SHP77 (cell line): ENCODE data around the gene SOX9.
"Not testable (repeated sequence)": the region's sequence is repeated elsewhere in the genome, so short reads cannot be mapped to it uniquely, and the experiment has no call there.

ENCODE experiments used
- DNase-seq, 2 experiments: peaks; one replicate each; lab custom pipeline; 2025; lab: John Stamatoyannopoulos, UW

SOX9 gene

DNA sequence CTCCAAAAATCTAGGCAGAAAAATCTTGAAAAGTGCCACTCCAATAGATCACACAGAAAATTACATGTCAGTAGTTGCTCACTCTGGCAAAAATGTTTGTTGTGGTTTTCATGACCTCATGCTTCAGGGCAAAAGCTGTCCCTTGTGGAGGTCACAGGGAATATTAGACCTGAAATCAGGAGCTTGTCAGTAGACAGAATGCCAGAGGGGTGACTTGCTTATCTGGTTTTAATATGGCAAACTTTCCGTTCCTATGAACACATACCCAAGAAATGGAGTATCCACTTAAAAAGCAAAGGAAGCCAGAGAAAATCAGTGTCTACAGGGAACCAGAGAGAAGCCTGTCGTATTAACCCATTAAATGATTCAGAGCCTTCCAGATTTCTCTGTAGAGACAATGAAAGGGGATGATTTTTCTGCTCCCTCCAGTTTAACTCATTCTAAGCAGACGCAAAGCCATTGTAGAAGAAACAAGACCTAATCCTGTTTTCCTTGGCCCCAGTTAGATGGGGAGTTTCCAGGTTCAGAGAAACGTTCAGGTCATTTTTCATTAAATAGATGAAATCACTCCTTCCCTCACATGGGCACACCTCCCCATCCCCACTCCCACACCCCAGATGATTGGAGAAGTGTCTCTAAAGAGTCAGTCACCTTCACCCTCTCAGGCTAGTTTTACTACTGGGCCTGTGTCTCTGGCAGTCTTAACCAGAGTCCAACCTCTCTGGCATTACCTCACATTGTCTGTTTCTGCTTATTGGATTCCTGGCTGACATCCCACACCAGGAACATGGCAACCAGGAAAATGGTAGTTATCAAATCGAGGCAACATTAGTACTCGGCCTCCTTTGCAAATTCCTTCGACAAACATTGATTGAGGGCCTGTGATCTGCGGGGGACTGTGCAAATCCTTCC, 6.0 kb downstream of the SOX9 start:
- DNase-seq = no peak

DNA sequence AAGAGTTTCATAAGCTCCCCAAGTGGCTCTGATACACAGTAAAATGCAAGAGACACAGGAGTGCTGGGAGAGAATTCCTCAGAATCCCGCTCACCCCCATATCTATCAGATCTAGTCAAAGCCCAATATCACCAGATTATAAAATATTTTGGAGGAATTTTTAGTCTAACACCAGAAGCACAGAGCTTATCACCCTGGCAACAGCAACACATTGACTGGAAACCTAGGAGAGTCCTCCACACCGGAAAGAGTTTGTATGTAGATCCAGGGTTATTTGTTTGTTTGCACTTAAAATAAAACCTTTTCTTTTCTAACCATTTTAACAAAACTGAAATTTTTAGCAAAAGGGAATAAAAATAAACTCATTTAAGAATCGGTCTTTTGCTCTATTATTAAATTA, 7.2 kb downstream of the SOX9 start:
- no peak for DNase-seq

- no peak for DNase-seq
Measured at GRCh38 chr17:72134608-72135394, 14.0 kb downstream of the SOX9 start.

GRCh38 chr17:72135546-72136325, 14.9 kb downstream of the SOX9 start:
- no peak for DNase-seq

DNA sequence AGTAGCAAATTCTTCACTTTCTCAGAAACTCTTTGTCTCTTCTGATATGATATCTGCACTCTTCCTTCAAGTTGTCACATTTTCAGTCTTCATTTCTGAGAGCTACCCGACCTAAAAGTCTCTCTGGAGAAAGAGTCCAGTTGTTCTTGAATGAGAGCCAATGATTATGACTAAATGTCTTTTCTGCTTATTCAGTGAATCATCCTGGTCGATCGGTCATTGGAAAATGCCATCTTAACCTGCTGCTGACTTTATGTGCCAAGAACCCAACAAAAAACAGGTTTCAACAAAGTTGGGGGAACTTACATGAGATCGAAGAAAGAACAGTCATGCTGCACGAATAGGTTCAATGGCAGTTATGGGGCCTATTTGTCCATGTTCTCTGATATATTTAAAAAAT, 15.9 kb downstream of the SOX9 start:
- DNase-seq = no peak

- no peak for DNase-seq
Measured at GRCh38 chr17:72137161-72137560, 16.3 kb downstream of the SOX9 start.

DNA sequence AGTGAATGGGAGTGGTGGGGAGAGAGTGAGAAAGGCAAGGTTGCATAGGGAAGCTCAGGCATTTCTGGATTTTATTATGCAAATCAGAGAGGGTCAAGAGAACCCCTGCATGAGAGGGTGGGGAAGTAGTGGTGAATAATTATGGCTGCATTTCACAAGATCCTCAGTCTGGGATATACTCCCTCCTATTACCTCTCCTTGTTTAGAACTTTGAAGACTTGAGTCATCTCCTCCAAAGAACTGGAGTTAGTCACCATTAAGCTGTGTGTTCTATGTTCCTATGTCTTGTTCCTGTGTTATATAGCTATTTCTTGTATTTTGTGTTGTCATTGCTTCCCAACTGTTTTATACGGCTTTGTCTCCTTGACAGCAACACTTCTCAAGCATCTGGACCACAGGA, 18.4 kb downstream of the SOX9 start:
- DNase-seq = no peak

- DNase-seq = no peak
Measured at GRCh38 chr17:72141336-72141735, 20.5 kb downstream of the SOX9 start.

DNA sequence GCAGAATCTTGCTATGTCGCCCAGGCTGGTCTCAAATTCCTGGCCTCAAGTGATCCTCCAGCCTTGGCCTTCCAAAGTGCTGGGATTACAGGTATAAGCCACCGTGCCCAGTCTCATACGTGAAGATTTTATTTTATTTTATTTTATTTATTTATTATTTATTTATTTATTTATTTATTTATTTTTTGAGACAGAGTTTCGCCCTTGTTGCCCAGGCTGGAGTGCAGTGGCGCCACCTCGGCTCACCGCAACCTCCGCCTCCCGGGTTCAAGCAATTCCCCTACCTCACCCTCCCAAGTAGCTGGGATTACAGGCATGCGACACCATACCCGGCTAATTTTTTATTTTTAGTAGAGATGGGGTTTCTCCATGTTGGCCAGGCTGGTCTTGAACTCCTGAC, 21.3 kb downstream of the SOX9 start:
- not testable (repeated sequence) for DNase-seq

GRCh38 chr17:72142614-72143013, 21.8 kb downstream of the SOX9 start:
- DNase-seq = no peak

GRCh38 chr17:72143245-72143644, 22.4 kb downstream of the SOX9 start:
- peak in 1 of 2 experiments; percentile 21 for DNase-seq

- no peak for DNase-seq
Measured at GRCh38 chr17:72144101-72144500, 23.3 kb downstream of the SOX9 start.

DNA sequence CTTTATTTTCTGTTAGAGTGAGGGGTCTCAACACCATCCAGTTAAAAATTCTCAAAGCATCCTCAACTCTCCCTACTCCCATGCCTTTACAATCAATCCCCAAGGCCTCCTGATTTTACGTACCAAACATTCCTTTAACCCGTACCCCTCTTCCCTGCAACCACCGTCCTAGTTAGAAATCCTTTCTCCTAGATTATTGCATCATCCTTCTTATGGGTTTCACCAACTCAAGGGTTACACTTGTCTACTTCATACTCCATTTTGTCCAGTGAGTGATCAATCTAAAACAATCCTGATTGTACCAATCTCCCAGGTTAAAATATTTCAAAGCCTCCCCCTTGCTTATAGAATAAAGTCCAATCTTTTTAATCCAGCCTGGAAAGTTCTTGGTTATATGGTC, 24.7 kb downstream of the SOX9 start:
- DNase-seq = no peak

DNA sequence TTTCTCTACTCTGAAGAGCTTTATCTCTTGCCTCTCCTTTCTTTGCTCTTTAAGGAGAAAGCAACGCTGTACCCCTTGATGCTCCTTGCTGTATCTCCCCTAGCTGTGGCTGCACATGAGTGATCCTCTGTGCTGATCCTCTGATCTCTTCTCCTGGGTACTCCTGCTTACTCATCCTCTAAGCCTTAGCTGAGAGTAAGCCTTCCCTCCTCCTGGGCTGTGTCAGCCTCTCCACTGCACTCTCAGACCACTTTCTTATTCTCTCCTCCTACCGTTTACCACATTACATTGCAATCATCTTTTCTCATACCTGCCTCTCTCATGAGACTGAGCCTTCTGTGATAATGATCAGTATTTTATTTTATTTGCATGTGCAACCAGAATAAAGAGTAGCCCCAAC, 25.1 kb downstream of the SOX9 start:
- DNase-seq = no peak

DNA sequence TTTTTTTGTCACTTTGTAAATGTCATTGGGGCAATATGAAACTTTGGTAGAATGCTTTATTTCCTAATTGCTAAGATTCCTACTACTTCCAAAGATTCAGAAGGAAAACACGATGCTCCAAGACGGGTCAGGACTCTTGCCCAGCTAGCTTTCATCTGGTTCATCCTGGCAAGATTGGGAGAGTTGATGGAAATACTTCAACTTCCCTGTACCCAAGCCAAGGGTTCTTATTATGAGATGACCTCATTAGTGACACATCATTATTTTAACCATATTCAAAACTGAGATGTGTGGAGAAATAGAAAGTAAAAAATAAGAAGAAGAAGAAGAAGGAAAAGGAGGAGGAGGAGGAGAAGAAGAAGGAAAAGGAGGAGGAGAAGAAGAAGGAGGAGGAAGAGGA, 25.6 kb downstream of the SOX9 start:
- DNase-seq = no peak

DNA sequence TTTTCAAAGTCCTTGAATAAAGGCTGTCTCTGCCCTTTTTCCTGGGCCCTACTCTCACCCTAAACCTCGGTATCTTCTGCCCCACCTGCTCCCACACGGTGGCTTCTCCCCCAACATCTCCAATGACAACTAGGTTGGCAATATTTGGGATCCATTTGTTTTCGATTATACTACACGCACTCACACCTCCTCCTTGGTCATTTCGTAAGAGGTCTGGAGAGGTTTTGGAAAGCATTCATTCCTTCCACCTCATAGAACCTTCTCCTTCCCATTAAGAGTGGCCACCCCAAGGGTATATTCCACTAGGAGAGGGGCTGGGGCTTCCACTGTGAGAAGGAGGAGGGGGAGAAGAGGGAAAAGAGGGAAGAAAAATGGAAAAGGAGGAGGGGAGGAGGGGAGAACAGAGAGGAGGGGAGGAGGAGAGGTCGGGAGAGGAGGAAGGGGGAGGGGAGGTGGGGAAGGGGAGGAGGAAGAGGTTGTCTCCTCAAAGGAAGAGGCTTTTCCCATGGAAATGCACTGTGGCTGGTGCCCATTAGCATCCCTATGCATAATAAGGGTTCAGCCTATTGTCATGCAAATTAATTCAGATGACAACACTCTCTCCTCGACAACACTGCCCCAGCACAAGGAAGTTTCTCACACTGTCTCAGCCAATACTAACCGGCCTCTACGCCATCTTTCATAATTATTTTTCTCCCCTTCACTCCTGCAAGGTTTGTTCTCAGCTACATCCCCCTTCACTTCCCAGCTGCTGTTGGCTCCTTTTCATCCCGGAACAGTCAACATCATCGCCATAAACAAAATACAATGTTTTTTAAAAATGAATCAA, 30.0 kb downstream of the SOX9 start:
- no peak for DNase-seq

- peak; percentile 58 to 64 for DNase-seq
Measured at GRCh38 chr17:72151565-72152386, 31.0 kb downstream of the SOX9 start.

- DNase-seq = no peak
Measured at GRCh38 chr17:72152387-72152929, 31.6 kb downstream of the SOX9 start.

DNA sequence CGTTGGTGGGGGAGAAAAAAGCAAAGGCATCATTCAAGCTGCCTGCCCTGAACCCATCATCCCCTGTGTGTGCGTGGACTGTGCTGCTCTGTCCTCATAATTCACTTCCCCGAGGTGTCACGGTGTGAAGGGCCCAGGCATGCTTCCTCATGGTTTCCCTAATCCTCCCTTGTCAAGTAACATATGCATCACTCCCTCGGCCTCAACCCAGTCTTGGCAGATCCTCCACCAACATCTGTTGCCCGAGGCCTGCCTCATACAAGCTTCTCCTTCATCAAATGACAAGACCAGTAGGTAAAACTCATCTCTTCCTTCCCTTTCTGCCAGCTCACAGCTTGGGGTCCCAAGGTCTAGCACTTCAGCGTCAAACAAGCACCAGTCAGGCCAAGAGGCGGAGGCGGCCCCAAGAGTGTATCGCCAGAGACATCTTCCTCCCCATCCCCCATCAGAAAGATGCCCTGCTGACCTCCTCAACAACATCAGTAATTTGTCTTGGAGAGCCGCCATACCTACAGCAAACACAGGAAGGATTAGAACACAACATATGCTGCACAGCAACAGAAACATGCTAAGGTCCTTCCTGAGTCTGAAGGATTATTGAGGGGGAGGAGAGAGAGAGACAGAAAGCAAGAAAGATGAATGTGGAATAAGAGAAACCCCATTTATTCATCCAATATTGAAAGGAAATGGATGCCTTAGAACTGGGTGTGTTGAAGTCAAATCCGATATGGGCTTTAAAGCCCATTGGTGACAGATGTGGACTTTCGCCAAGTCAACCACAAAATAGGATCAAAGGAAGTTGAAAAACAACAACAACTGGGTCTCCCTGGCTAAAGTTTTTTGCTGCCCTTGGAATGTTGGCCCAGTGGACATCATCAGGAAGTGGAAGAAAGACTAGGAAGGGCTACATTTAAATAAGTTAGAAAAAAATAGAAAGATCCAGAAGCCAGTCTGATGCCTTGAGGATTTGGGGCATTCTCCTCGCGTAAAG, 38.4 kb downstream of the SOX9 start:
- no peak for DNase-seq
